Lower lobe of right lung (tissue), 2 donors: ENCODE measurements around the gene NAV2. TPM values are rescaled to one million over a fixed set of nuclear protein-coding genes. Genes with fewer than 3 reads are reported as not detected.

ENCODE experiments used
- ATAC-seq, 2 donors: fragments of 200-7000 bp; cut with Tn5 transposase; one replicate each; pipeline ENCODE4 v1.9.1; 2020 to 2022; ENCODE audit warnings: mild to moderate bottlenecking in 2 of 2, moderate library complexity in 2 of 2
- DNase-seq: peaks from one replicate; pipeline ENCODE4 v3.0.0-alpha.2; 2020
- H3K27ac ChIP-seq: fragments of 200-600 bp; one replicate; pipeline ENCODE4 v1.8.0; 2022
- H3K27me3 ChIP-seq: fragments of 200-600 bp; one replicate; pipeline ENCODE4 v1.8.0; 2022; ENCODE audit warnings: low read depth
- H3K36me3 ChIP-seq: fragments of 200-600 bp; one replicate; pipeline ENCODE4 v1.8.0; 2022; ENCODE audit warnings: mild to moderate bottlenecking
- H3K4me1 ChIP-seq: fragments of 200-600 bp; one replicate; pipeline ENCODE4 v1.8.0; 2022
- H3K4me3 ChIP-seq: fragments of 200-600 bp; one replicate; pipeline ENCODE4 v1.8.0; 2022; ENCODE audit warnings: mild to moderate bottlenecking
- H3K9me3 ChIP-seq: fragments of 200-600 bp; one replicate; pipeline ENCODE4 v1.8.0; 2022
- intact Hi-C: fragments of 100-400 bp; cut with DNase I; formaldehyde crosslinking; loops from one replicate; pipeline ENCODE4 v1.11.0; 2022
- total RNA-seq: library from RNA; stranded (reverse); fragmentation: NEBNext Ultra II Directional; extraction: Animal tissue kit (Norgen Biotek cat#: 25700); gene quantifications from one replicate; pipeline ENCODE4 v1.2.1, GENCODE V29; 2021
- TF ChIP-seq, protein P1 (sequence below): fragments of 200-600 bp; IDR thresholded peaks from one replicate; pipeline ENCODE4 v1.8.0; 2022; ENCODE audit warnings: antibody characterized with exemption, mild to moderate bottlenecking
- donor health status: DM: no; HTN: yes; CAD: no; lungs with severe emphysema.

NAV2 gene
- total RNA-seq, 1 donor from 2014 or later, result 36.9 TPM

DNA sequence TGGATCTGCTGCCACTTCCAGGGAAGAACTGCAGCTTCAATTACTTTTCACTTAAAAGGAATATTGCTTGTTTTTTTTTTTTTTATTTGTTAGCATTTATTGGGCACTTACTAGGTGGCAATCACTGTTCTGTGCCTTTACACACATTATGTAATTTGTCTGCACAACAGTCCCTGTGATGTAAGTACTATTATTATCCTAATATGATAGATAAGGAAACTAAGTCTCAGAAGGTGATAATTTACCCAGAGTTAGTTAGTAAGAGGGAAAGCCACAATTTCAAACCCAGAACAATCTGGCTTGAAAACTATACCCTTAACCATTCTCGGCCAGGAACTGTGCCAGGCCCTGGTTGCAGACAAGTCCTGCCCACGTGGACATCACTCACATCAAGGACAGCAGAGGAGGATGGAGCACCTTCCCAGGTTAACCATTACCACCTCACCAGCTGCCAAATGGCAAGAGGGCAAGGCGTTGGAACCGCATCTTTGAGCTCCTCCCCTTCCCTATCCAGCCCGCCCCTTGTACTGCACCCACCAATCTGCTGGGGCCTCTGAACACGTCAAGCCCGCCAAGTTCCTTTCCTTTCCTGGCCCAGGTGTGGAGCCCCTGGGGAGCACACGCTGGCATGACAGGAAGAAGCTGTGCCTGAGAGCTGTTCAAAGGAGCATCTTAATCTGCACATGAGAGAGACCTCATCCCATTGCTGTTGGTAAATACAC, 78.4 kb downstream of the NAV2 start:
- Histone ChIP-seq H3K36me3 (no peaks in the 10 kb centered on the region), H3K9me3 (no peaks in the 10 kb centered on the region), H3K4me3 (no peak overlapping the region), H3K27me3 (no peaks in the 10 kb centered on the region), H3K27ac (no peak overlapping the region), H3K4me1 (peaks cover 30% of the 10 kb centered on the region)
- intact Hi-C loops, result no loop called here
- ATAC-seq, result no peak
- DNase-seq, result no peak
- TF ChIP-seq, protein P1, sequence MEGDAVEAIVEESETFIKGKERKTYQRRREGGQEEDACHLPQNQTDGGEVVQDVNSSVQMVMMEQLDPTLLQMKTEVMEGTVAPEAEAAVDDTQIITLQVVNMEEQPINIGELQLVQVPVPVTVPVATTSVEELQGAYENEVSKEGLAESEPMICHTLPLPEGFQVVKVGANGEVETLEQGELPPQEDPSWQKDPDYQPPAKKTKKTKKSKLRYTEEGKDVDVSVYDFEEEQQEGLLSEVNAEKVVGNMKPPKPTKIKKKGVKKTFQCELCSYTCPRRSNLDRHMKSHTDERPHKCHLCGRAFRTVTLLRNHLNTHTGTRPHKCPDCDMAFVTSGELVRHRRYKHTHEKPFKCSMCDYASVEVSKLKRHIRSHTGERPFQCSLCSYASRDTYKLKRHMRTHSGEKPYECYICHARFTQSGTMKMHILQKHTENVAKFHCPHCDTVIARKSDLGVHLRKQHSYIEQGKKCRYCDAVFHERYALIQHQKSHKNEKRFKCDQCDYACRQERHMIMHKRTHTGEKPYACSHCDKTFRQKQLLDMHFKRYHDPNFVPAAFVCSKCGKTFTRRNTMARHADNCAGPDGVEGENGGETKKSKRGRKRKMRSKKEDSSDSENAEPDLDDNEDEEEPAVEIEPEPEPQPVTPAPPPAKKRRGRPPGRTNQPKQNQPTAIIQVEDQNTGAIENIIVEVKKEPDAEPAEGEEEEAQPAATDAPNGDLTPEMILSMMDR, result no peak

DNA sequence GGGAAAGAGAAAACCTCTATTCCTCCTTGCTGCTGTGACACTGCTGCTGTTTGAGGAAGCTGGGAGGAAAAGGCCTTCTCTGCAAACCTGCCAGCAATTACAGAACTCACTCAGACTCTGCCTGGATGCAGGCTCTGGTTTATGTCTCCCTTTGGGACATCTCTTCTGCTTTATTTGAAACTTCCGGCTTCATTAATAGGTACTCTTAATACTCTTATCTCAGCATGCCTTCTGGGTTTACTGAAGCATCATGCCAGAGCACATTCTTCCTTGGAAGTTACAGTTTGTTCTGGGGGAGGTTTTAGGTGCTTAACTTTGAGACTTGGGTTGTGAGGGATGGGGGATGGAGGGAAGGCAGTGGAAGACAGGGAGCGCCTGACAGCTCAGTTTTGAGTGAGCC, 79.9 kb downstream of the NAV2 start:
- no peaks in the 10 kb centered on the region for H3K27me3 ChIP-seq
- H3K27ac ChIP-seq, result no peak overlapping the region
- intact Hi-C loops, result no loop called here
- ATAC-seq (peak; percentile 60 to 77), DNase-seq (no peak)
- H3K9me3 ChIP-seq, result no peaks in the 10 kb centered on the region
- TF ChIP-seq, protein P1, result no peak
- H3K36me3 ChIP-seq, result no peaks in the 10 kb centered on the region
- H3K4me3 ChIP-seq, result no peak overlapping the region
- H3K4me1 ChIP-seq, result peaks cover 30% of the 10 kb centered on the region

DNA sequence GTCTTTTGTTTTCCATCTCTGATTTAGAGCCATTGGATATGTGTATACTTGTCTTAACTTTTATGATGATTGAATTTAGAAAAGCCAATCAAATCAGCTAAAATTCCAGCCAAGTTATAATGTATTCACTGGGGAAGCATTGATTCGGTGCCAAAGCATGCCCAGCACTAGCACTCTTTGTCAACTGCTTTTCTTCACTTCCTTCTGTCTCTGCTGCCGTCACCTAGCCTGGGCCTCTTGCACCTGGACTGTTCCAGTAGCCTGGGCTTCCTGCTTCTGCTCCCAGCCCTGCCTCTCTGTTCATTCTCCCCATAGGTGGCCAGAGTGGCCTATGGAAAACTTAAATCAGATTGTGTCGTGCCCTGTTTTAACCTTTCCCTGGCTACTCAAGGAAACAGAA, 80.7 kb downstream of the NAV2 start:
- TF ChIP-seq, protein P1, result no peak
- ATAC-seq (peak; percentile 23 to 40), DNase-seq (no peak)
- Histone ChIP-seq H3K9me3 (no peaks in the 10 kb centered on the region), H3K27me3 (no peaks in the 10 kb centered on the region), H3K4me3 (no peak overlapping the region), H3K27ac (no peak overlapping the region), H3K4me1 (peaks cover 30% of the 10 kb centered on the region), H3K36me3 (no peaks in the 10 kb centered on the region)
- intact Hi-C loops, result no loop called here

DNA sequence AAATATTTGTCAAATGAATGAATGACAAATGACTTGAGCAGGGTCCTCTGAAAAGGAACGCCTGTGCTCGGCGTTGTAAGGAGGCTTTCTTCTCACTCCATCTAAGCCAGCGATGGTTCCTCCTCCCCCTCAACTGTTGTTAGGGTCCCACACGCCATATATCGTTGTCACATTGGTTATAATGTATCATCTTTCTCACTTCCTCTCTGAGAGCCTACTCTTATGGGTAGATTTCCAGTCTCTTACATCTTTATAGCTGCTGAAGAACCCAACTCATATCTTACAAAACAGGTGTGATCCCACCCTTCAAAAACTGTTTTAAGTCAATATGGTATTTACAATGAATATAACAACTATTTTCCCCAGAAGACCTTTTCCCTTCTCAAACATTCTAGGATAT, 81.5 kb downstream of the NAV2 start:
- ATAC-seq (no peak), DNase-seq (no peak)
- Histone ChIP-seq H3K27ac (no peak overlapping the region), H3K9me3 (no peaks in the 10 kb centered on the region), H3K4me1 (peaks cover 30% of the 10 kb centered on the region), H3K36me3 (no peaks in the 10 kb centered on the region), H3K4me3 (no peak overlapping the region), H3K27me3 (no peaks in the 10 kb centered on the region)
- TF ChIP-seq, protein P1, result no peak
- intact Hi-C loops, result no loop called here

DNA sequence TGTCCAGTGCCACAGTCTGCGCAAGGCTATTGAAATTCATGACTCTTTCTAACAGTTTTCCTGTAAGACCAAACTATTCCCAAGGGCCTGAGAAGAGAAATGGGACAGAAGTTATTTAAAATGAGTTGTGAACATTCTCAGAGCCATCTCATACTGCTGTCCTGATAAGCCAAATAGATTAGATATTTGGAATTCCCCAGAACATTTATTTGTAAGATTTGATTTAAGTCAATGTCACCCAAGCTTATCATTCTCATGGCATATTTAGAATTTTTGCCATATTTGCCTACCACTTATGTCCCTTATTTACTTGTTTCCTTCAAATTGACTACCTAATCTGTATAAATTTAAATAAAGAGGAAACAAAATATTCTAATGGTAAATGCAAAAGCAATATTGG, 82.4 kb downstream of the NAV2 start:
- Histone ChIP-seq H3K4me3 (no peak overlapping the region), H3K27ac (no peak overlapping the region), H3K4me1 (peaks cover 29% of the 10 kb centered on the region), H3K9me3 (no peaks in the 10 kb centered on the region), H3K27me3 (no peaks in the 10 kb centered on the region), H3K36me3 (no peaks in the 10 kb centered on the region)
- no peak for ATAC-seq
- TF ChIP-seq, protein P1, result no peak
- intact Hi-C loops, result no loop called here
- no peak for DNase-seq
